ENCODE data around the gene ZNF536. TPM values are rescaled to one million over a fixed set of nuclear protein-coding genes. Genes with fewer than 3 reads are reported as not detected.

Gene ZNF536
- total and polyA plus RNA-seq, 2 donors (not counting 1 experiment from before 2014, with no cell fraction given) = not detected

- intact Hi-C loops (cut with micrococcal nuclease) = no loop called here
- DNase-seq (no peak), ATAC-seq (ENCODE audit: low read depth) (no peak)
- Mint-ChIP-seq H3K9me3 (ENCODE audit: insufficient read depth) (no peaks in the 10 kb centered on the region), H3K27me3 (no peaks in the 10 kb centered on the region), H3K4me1 (no peaks in the 10 kb centered on the region), H3K27ac (no peak overlapping the region), H3K4me3 (no peak overlapping the region)
- ChIA-PET POLR2A (no interaction called here), CTCF (no interaction called here)
- no peaks in the 10 kb centered on the region for H3K36me3 ChIP-seq (replicated peaks in 1 of 2; ENCODE audit: control extremely low read depth in 1 of 2, control insufficient read depth in 1 of 2, extremely low read depth in 1 of 2, insufficient read depth in 2 of 2, low read length in 1 of 2)
- 85% methylated on average over 7 of the region's 10 CpGs for WGBS (ENCODE audit: insufficient coverage)
- H4K20me1 ChIP-seq (ENCODE audit: control insufficient read depth, insufficient read depth, low read length, poor library complexity, severe bottlenecking) = no peaks in the 10 kb centered on the region
- H3K9me3 ChIP-seq (ENCODE audit: control extremely low read depth in 1 of 3, control insufficient read depth in 2 of 3, insufficient read depth in 1 of 3, low read length in 2 of 3) = peaks cover 0 to 6% (median 0%) of the 10 kb centered on the region in 3 donors
- H3K27ac ChIP-seq (ENCODE audit: low read length in 2 of 2) = no peak overlapping the region
- H3K4me3 ChIP-seq (ENCODE audit: control extremely low read depth in 1 of 5, extremely low read depth in 1 of 5, insufficient read depth in 1 of 5, low read depth in 2 of 5, low read length in 4 of 5) = no peak overlapping the region
- H3K9ac ChIP-seq (ENCODE audit: low read length) = no peak overlapping the region
- H2AFZ ChIP-seq (ENCODE audit: insufficient read depth, low read depth, low read length, poor library complexity, severe bottlenecking) = no peak overlapping the region
- TF ChIP-seq CTCF (IDR thresholded peaks at IDR 0.05) = no peak
- TF ChIP-seq EZH2 (IDR thresholded peaks at IDR 0.05; ENCODE audit: borderline replicate concordance, insufficient read depth, low read depth, low read length, poor library complexity, severe bottlenecking) = no peak
- H3K79me2 ChIP-seq (ENCODE audit: control insufficient read depth, insufficient read depth, low read length) = no peaks in the 10 kb centered on the region
- H3K27me3 ChIP-seq (replicated peaks in 1 of 4; ENCODE audit: control extremely low read depth in 1 of 4, control insufficient read depth in 3 of 4, insufficient read depth in 4 of 4, low read length in 3 of 4) = no peaks in the 10 kb centered on the region
- no peak overlapping the region for H3K4me2 ChIP-seq (replicated peaks; ENCODE audit: low read depth, low read length, poor library complexity, severe bottlenecking)
- no peaks in the 10 kb centered on the region for H3K4me1 ChIP-seq (ENCODE audit: control insufficient read depth in 2 of 2, insufficient read depth in 2 of 2, low read length in 2 of 2)
These were observed 230.6 kb downstream of the ZNF536 start for GRCh38 chr19:30602661-30603350.

- Histone ChIP-seq H2AFZ (ENCODE audit: insufficient read depth, low read depth, low read length, poor library complexity, severe bottlenecking) (no peak overlapping the region), H3K79me2 (ENCODE audit: control insufficient read depth, insufficient read depth, low read length) (no peaks in the 10 kb centered on the region), H3K4me3 (ENCODE audit: control extremely low read depth in 1 of 5, extremely low read depth in 1 of 5, insufficient read depth in 1 of 5, low read depth in 2 of 5, low read length in 4 of 5) (no peak overlapping the region), H3K9ac (ENCODE audit: low read length) (no peak overlapping the region), H4K20me1 (ENCODE audit: control insufficient read depth, insufficient read depth, low read length, poor library complexity, severe bottlenecking) (no peaks in the 10 kb centered on the region), H3K27ac (ENCODE audit: low read length in 2 of 2) (no peak overlapping the region), H3K9me3 (ENCODE audit: control extremely low read depth in 1 of 3, control insufficient read depth in 2 of 3, insufficient read depth in 1 of 3, low read length in 2 of 3) (peaks cover 0 to 8% (median 0%) of the 10 kb centered on the region in 3 donors), H3K4me2 (replicated peaks; ENCODE audit: low read depth, low read length, poor library complexity, severe bottlenecking) (no peak overlapping the region), H3K36me3 (replicated peaks in 1 of 2; ENCODE audit: control extremely low read depth in 1 of 2, control insufficient read depth in 1 of 2, extremely low read depth in 1 of 2, insufficient read depth in 2 of 2, low read length in 1 of 2) (no peaks in the 10 kb centered on the region), H3K27me3 (replicated peaks in 1 of 4; ENCODE audit: control extremely low read depth in 1 of 4, control insufficient read depth in 3 of 4, insufficient read depth in 4 of 4, low read length in 3 of 4) (no peaks in the 10 kb centered on the region), H3K4me1 (ENCODE audit: control insufficient read depth in 2 of 2, insufficient read depth in 2 of 2, low read length in 2 of 2) (no peaks in the 10 kb centered on the region)
- intact Hi-C loops (cut with micrococcal nuclease) = no loop called here
- no peaks in the 10 kb centered on the region for H3K9me3 Mint-ChIP-seq (ENCODE audit: insufficient read depth)
- ChIA-PET CTCF (no interaction called here), POLR2A (no interaction called here)
- TF ChIP-seq EZH2 (IDR thresholded peaks at IDR 0.05; ENCODE audit: borderline replicate concordance, insufficient read depth, low read depth, low read length, poor library complexity, severe bottlenecking) = no peak
- TF ChIP-seq CTCF (IDR thresholded peaks at IDR 0.05) = no peak
- WGBS (ENCODE audit: insufficient coverage) = 89% methylated on average over 5 of the region's 6 CpGs
- no peaks in the 10 kb centered on the region for H3K27me3 Mint-ChIP-seq
- ATAC-seq (ENCODE audit: low read depth) (no peak), DNase-seq (no peak)
- no peak overlapping the region for H3K4me3 Mint-ChIP-seq
- H3K4me1 Mint-ChIP-seq = no peaks in the 10 kb centered on the region
- no peak overlapping the region for H3K27ac Mint-ChIP-seq
These were observed 232.5 kb downstream of the ZNF536 start for GRCh38 chr19:30604657-30605056.

Measured in B cell (primary cell).